Measurements from ENCODE around the gene WDR3. TPM values are rescaled to one million over a fixed set of nuclear protein-coding genes. Genes with fewer than 3 reads are reported as not detected.

The WDR3 gene
- total RNA-seq, 1 experiment from 2014 or later = 70.5 TPM

GRCh38 chr1:117930173-117930447 lies 571 bp downstream of the WDR3 start (continued):
- TF ChIP-seq REST (IDR thresholded peaks at IDR 0.05; ENCODE audit: low read depth) (no peak), EZH2phosphoT487 (IDR thresholded peaks at IDR 0.05; ENCODE audit: borderline replicate concordance) (no peak), MAX (IDR thresholded peaks at IDR 0.05) (no peak), ZFX (IDR thresholded peaks at IDR 0.05) (no peak), SP1 (IDR thresholded peaks at IDR 0.05; ENCODE audit: low read depth) (no peak), EGR1 (IDR thresholded peaks at IDR 0.05; ENCODE audit: low read depth) (no peak), YY1 (IDR thresholded peaks at IDR 0.05; ENCODE audit: extremely low read depth, insufficient replicate concordance, low read depth, low read length) (no peak), TCF7L2 (IDR thresholded peaks at IDR 0.05; ENCODE audit: borderline replicate concordance, extremely low read depth, insufficient read depth, insufficient read length) (no peak), POLR2AphosphoS5 (IDR thresholded peaks at IDR 0.05; ENCODE audit: low read depth, low read length) (no peak), CEBPB (IDR thresholded peaks at IDR 0.05; ENCODE audit: low read depth) (no peak), SIN3A (IDR thresholded peaks at IDR 0.05; ENCODE audit: low read depth) (no peak), EZH2 (IDR thresholded peaks at IDR 0.05) (no peak), RAD21 (IDR thresholded peaks at IDR 0.05; ENCODE audit: low read depth) (no peak), FOSL1 (IDR thresholded peaks at IDR 0.05; ENCODE audit: low read depth) (no peak), SRF (IDR thresholded peaks at IDR 0.05; ENCODE audit: low read depth) (no peak)
